ENCODE data around the gene KRTAP19-6. TPM values are rescaled to one million over a fixed set of nuclear protein-coding genes. Genes with fewer than 3 reads are reported as not detected.
"Not testable (repeated sequence)": the region's sequence is repeated elsewhere in the genome, so short reads cannot be mapped to it uniquely, and the experiment has no call there.

The KRTAP19-6 gene, protein sequence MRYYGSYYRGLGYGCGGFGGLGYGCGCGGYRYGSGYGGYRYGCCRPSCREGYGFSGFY
- polyA plus RNA-seq: not detected

DNA sequence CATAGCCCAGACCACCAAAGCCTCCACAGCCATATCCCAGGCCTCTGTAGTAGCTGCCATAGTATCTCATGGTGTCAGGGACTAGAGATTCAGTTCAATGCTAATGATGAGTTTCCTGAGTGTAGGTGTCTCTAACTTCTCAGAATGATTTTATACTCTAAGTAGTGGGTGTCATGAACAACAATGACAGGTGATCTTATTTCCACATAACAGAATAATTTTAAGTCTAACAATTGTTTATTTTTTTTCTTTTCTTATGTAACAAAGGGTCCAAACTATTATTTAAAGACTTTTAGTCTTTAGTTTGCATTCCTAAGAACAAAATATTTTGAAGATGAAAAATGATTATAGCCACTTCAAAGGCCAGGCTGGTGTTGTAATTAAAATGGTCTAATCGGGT, at the start of gene KRTAP19-6:
Gene KRTAP19-6, minus strand, starts transcription at position 101 of the 400 bp plus-strand sequence. Its CDS starts 31 bp downstream, at position 70.
- Mint-ChIP-seq H3K9me3 (peaks cover 0 to 16% (median 2%) of the 10 kb centered on the region in 3 donors), H3K27me3 (no peaks in the 10 kb centered on the region), H3K4me1 (no peaks in the 10 kb centered on the region), H3K27ac (peak within 1 kb of the TSS in 1 of 3 donors; percentile 0), H3K4me3 (no peak within 1 kb of the TSS), H3K36me3 (no peaks in the 10 kb centered on the region)

DNA sequence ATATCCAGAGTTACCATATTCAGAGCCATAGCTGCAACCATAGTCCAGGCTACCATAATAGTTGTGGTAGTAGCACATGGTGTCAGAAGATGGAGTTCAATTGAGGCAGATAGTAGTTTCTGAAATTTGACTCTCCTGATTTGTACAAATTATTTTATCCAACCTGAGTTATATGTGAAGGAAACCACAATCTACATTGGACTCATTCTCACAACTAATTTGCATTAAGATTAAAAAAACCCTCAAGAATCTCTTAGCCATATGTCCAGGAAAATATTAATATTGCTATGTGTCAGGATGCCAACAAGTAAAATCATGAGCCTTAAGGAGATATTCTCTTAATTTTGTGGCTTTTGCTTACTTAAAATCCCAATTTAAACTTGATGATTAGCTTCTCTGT, 48.6 kb upstream of the KRTAP19-6 start, which contains the start of gene KRTAP22-2:
Gene KRTAP22-2, minus strand, starts transcription at position 101 of the 400 bp plus-strand sequence.
- Mint-ChIP-seq H3K4me3 (no peak within 1 kb of the TSS), H3K27me3 (no peaks in the 10 kb centered on the region), H3K36me3 (no peaks in the 10 kb centered on the region), H3K27ac (no peak within 1 kb of the TSS), H3K4me1 (no peaks in the 10 kb centered on the region), H3K9me3 (peaks cover 3 to 7% (median 5%) of the 10 kb centered on the region in 3 donors)

DNA sequence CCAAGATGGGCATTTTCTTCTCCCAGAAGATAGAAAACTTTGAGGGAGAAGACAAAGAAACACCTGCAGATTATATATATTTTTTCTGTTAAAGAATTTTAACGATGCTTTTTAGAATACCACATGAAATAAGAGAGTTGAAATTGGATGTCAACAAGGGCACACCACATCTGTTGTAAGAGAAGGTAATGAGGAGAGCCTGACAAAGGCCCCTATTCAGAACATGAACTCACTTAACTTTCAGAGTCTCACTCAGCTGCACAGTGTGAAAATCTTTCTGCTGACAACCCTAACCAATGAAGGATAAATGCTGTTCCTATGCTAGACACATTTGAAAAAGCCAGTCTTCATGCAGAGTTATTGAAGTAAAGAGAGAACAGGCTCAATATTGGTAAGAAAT, 41.2 kb upstream of the KRTAP19-6 start:
- H3K4me1 Mint-ChIP-seq: no peaks in the 10 kb centered on the region
- no peaks in the 10 kb centered on the region for H3K27me3 Mint-ChIP-seq
- no peak overlapping the region for H3K4me3 Mint-ChIP-seq
- peaks cover 2 to 18% (median 10%) of the 10 kb centered on the region in 3 donors for H3K9me3 Mint-ChIP-seq
- no peaks in the 10 kb centered on the region for H3K36me3 Mint-ChIP-seq
- H3K27ac Mint-ChIP-seq: no peak overlapping the region

DNA sequence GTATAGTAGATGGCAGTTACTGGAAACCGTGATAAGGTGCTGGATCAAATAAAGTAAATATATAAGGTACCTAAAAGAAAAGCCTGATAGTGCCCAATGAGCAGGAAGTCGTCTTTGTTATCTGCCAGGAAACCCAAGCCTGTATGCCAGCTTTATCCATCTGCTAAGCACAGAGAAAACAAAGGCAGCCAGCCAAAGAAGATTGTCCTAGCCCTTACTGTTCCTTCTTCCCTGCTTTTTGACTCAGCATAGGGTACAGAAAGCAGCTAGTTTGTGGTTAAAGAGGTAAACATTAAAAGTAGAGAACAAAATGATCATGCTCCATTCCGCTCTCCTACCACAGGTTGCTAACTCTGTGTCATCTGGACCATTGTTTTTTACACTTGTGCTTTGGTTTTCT, 38.5 kb upstream of the KRTAP19-6 start:
- H3K27ac Mint-ChIP-seq: no peak overlapping the region
- no peaks in the 10 kb centered on the region for H3K27me3 Mint-ChIP-seq
- no peak overlapping the region for H3K4me3 Mint-ChIP-seq
- H3K4me1 Mint-ChIP-seq: no peaks in the 10 kb centered on the region
- H3K36me3 Mint-ChIP-seq: no peaks in the 10 kb centered on the region
- peaks cover 2 to 20% (median 8%) of the 10 kb centered on the region in 3 donors for H3K9me3 Mint-ChIP-seq

DNA sequence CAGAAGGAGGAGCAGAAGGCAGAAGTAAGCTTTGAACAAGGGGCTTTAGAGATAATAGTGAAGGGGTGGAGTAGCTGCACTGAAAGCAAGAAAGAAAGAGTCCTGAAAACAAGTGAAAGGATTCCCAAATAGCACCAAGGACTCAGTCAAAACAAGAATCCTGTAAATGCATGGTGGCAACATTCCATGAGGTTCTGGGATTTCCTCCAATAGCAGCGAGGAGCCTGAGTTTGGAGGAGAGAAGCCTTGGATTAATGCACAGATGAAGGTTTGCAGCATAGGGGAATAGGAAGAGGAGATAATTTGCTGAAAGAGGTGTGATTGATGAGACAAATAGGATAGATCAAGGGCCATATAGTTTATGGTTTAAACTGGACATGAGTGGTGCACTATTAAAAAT, 37.7 kb upstream of the KRTAP19-6 start:
- Mint-ChIP-seq H3K4me1 (no peaks in the 10 kb centered on the region), H3K36me3 (no peaks in the 10 kb centered on the region), H3K4me3 (no peak overlapping the region), H3K27me3 (no peaks in the 10 kb centered on the region), H3K9me3 (peaks cover 2 to 12% (median 2%) of the 10 kb centered on the region in 3 donors), H3K27ac (no peak overlapping the region)

DNA sequence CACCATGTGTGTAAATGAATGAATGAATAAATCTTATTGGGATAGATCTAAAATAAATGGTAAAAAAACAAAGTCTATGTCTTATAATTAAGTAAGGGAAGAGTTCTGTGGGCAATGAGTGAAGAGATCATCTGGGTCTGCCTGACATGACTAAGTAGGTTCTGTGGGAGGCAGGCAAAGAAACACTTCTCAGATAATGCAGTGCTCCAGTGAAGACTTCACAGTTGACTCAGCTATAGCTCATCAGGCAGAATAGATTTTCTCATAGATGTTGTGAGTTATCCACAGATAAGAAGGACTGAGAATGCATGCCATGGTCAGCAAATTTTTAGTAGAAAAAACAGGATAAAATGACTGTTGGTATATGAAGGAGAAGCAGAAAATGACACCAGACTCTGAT, 36.1 kb upstream of the KRTAP19-6 start:
- peaks cover 1 to 7% (median 2%) of the 10 kb centered on the region in 3 donors for H3K9me3 Mint-ChIP-seq
- no peaks in the 10 kb centered on the region for H3K4me1 Mint-ChIP-seq
- H3K27ac Mint-ChIP-seq: no peak overlapping the region
- H3K36me3 Mint-ChIP-seq: no peaks in the 10 kb centered on the region
- no peaks in the 10 kb centered on the region for H3K27me3 Mint-ChIP-seq
- no peak overlapping the region for H3K4me3 Mint-ChIP-seq

DNA sequence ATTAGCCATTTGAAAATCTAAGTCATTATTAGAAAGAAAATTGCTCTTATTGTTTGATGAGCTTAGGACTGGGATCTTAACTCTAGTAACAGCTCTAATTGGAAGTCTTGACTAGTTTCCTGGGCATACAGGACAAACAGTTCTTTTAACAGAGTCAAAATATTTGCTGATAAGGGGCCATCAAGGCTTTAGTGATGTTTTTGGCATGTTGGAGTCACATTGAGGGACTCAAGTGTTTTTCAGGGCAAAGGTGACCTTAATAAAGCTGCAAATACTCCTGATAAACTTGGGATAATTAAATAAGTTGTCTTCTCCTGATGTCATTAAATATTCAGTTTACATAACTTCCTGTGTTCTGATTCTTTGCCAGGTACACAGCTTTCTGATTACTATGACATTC, 26.0 kb upstream of the KRTAP19-6 start:
- Mint-ChIP-seq H3K9me3 (peaks cover 2 to 8% (median 3%) of the 10 kb centered on the region in 3 donors), H3K27ac (no peak overlapping the region), H3K27me3 (no peaks in the 10 kb centered on the region), H3K4me1 (no peaks in the 10 kb centered on the region), H3K4me3 (no peak overlapping the region), H3K36me3 (no peaks in the 10 kb centered on the region)

DNA sequence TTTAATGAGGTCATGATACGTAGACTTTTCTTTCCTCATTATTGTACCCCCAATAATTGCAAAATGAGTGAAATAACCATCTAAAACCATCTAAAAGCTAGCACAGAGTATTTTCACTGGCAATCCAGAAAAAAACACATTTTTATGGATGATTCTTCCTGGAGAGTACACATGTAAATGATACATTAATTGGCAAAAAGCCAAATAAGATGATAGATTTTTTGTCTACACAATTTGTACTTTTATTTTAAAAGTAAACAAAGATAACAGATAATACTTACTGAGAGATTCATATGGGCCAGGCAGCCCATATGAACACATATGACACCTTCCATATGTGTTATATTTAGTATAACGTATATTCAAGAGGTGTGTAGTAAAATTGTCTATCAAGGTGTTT, 22.0 kb upstream of the KRTAP19-6 start:
- Mint-ChIP-seq H3K27ac (no peak overlapping the region), H3K9me3 (peaks cover 2 to 8% (median 3%) of the 10 kb centered on the region in 3 donors), H3K27me3 (no peaks in the 10 kb centered on the region), H3K4me1 (no peaks in the 10 kb centered on the region), H3K36me3 (no peaks in the 10 kb centered on the region), H3K4me3 (no peak overlapping the region)

DNA sequence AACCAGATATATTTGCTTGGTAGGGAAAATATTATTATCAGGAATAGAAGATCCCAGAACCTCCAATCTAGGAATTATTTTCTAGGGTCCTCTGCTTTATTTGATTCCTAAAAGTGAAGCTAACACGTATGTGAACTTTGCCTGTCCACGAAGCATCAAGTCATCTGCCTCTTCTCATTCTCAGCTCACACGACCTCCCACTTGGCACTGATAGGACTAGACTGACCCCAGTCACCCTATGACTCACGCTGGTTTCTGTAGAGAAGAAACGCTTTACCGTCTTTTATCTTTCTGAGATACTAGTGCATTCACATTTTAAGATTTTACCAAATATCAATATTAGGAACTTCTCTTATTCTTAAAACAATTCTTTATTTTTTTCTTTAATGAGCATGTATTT, 21.4 kb upstream of the KRTAP19-6 start:
- H3K9me3 Mint-ChIP-seq: peaks cover 2 to 8% (median 3%) of the 10 kb centered on the region in 3 donors
- no peak overlapping the region for H3K27ac Mint-ChIP-seq
- no peaks in the 10 kb centered on the region for H3K4me1 Mint-ChIP-seq
- no peaks in the 10 kb centered on the region for H3K36me3 Mint-ChIP-seq
- H3K27me3 Mint-ChIP-seq: no peaks in the 10 kb centered on the region
- no peak overlapping the region for H3K4me3 Mint-ChIP-seq

DNA sequence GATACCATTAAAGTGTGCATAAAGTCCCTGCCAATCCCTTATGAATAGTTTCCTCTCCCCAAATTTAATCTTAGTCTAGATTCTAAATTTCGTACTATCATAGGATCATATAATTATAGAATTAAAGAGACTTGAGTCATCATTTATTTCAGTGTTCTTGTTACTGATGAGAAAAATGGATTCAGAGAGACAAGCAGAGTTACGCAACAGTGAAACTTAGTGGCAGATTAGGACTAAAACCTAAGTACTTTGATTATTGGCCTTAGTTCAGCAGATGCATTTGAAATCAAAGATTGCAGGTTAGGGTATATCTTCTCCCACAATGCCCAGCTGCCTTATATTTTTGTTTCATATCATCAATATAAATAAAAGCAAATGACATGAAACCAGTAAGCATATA, 20.3 kb upstream of the KRTAP19-6 start:
- Mint-ChIP-seq H3K36me3 (no peaks in the 10 kb centered on the region), H3K4me3 (no peak overlapping the region), H3K9me3 (peaks cover 2 to 8% (median 6%) of the 10 kb centered on the region in 3 donors), H3K27me3 (no peaks in the 10 kb centered on the region), H3K4me1 (no peaks in the 10 kb centered on the region), H3K27ac (no peak overlapping the region)

DNA sequence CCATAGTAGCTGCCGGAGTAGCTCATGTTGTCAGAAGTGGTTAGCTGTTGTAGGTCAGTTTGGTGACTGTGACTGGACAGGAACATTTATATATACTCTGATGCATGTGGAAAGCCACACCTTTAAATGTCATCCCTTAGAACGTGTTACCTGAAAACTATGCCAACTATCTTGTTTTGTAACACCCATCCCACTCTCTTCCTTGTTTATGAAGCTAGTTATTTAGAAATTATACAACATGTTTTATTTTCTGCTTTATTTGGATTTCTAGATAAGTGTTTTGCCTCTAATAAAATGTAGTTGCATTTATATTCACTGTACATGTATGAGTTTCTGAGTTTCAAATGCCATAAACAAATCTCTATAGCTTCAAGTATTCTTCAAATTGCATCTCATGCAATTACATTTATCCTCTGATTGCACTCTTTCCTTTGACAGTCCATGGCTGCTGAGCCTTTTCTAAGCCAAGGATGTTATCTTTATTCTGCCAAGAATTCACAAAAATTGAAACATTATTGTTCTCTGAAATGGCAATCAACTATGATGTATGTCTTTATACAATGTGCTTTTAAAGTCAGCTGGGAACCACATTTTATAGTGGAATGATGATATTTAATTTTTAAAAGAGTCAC, 19.7 kb upstream of the KRTAP19-6 start, which contains the start of gene KRTAP19-7:
Gene KRTAP19-7, minus strand, starts transcription at position 51 of the 632 bp plus-strand sequence. Its CDS starts 25 bp downstream, at position 26.
- no peak within 1 kb of the TSS for H3K27ac Mint-ChIP-seq
- no peaks in the 10 kb centered on the region for H3K27me3 Mint-ChIP-seq
- H3K36me3 Mint-ChIP-seq: no peaks in the 10 kb centered on the region
- peaks cover 2 to 8% (median 6%) of the 10 kb centered on the region in 3 donors for H3K9me3 Mint-ChIP-seq
- H3K4me3 Mint-ChIP-seq: no peak within 1 kb of the TSS
- H3K4me1 Mint-ChIP-seq: no peaks in the 10 kb centered on the region

DNA sequence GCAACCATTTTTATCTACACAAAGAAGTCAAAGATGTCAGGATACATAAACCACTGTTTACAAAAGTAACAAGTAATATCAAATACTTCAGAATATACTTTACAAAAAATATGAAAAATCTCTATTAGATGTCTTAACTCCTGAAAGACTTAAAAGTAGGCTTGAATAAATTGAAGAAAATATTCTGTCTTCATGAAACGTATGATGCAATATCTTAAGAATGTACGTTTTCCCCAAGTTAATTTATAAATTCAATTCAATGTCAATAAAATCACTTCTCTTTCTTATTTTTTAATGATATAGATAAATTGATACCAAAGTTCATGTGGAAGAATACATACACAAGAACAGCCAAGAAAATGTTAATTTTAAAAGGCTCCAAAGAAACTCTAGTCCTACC, 13.4 kb upstream of the KRTAP19-6 start:
- H3K27ac Mint-ChIP-seq: no peak overlapping the region
- H3K9me3 Mint-ChIP-seq: peaks cover 0 to 16% (median 8%) of the 10 kb centered on the region in 3 donors
- no peak overlapping the region for H3K4me3 Mint-ChIP-seq
- no peaks in the 10 kb centered on the region for H3K27me3 Mint-ChIP-seq
- H3K36me3 Mint-ChIP-seq: no peaks in the 10 kb centered on the region
- no peaks in the 10 kb centered on the region for H3K4me1 Mint-ChIP-seq

DNA sequence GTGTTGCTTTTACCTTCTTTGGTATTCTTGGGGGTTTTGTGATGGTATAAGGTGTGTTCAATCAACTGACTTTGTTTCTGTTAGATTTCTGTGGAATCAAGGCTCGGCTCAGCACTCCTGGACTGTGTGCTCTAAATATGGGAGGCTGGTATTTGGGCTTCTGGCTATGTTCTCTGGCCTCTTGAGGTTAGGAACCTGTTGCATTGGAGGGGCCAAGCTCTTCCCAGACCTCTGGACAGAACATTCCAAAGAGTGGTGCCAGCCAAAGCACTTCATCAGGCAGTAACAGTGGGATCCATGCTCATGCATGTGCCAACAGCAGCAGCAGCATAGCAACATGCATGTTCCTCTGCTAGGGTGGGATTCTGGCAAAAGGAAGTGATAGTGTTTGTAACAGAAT, 11.1 kb upstream of the KRTAP19-6 start:
- Mint-ChIP-seq H3K9me3 (peaks cover 4 to 18% (median 8%) of the 10 kb centered on the region in 3 donors), H3K4me3 (no peak overlapping the region), H3K27me3 (no peaks in the 10 kb centered on the region), H3K4me1 (no peaks in the 10 kb centered on the region), H3K36me3 (no peaks in the 10 kb centered on the region), H3K27ac (no peak overlapping the region)

DNA sequence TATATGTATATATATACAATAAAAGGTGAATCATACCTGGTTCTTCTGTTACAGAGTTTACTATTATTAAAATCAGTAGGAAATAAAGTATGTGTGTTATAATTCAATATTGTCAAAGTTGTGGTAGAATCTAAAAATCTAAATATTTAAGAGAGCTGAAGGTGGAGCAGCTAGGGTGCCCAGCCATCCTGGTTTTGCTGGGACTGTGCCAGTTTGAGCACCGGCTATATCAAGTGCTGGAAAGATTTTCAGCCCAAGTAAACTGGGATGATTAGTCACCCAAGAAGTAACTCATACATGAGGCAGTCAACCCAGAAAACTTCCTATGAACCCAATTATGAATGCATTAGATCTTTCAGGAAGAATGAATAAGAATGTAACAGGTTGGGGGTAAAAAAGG, 22.8 kb downstream of the KRTAP19-6 start:
- H3K36me3 Mint-ChIP-seq: peaks cover 2% of the 10 kb centered on the region
- H3K9me3 Mint-ChIP-seq: peaks cover 0 to 11% (median 4%) of the 10 kb centered on the region in 3 donors
- no peaks in the 10 kb centered on the region for H3K27me3 Mint-ChIP-seq
- peaks cover 0 to 1% (median 0%) of the 10 kb centered on the region in 3 donors for H3K4me1 Mint-ChIP-seq
- no peak overlapping the region for H3K4me3 Mint-ChIP-seq
- no peak overlapping the region for H3K27ac Mint-ChIP-seq

DNA sequence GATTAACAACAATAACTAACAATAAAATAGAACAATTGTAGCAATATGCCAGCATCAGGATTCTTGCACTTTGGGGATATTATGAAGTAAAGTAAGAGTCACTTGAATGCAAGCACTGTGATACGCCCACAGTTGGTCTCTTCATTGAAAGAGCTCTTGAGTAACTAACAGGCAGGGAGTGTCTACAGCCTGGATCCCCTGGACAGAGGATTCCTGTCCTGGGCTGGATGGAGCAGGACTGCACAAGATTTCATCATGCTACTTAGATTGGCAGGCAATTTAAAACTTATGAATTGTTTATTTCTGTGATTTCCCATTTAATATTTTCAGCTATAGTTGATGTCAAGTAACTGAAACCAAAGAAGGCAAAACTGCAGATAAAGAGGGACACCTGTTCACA, 26.0 kb downstream of the KRTAP19-6 start:
- peaks cover 0 to 1% (median 0%) of the 10 kb centered on the region in 3 donors for H3K4me1 Mint-ChIP-seq
- H3K27me3 Mint-ChIP-seq: no peaks in the 10 kb centered on the region
- peaks cover 0 to 8% (median 4%) of the 10 kb centered on the region in 3 donors for H3K9me3 Mint-ChIP-seq
- H3K27ac Mint-ChIP-seq: no peak overlapping the region
- no peak overlapping the region for H3K4me3 Mint-ChIP-seq
- no peaks in the 10 kb centered on the region for H3K36me3 Mint-ChIP-seq

DNA sequence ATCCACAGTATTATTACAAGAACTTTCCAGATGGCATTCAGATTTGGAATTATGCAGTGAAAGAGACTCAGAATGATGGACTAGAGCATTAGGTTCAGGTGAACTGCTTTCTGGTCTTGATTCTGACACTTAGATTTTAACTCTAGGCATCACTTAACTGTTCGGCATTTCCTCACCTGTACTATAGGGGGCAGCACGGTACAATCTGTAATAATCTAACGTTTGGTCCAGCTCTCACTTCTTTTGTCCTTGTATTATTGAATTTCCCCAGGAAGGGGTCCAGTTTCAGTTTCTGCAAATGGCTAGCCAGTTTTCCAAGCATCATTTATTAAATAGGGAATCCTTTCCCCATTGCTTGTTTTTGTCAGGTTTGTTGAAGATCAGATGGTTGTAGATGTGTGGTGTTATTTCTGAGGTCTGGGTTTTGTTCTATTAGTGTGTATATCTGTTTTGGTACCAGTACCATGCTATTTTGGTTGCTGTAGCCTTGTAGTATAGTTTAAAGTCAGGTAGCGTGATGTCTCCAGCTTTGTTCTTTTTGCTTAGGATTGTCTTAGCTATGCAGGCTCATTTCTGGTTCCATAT, 36.0 kb downstream of the KRTAP19-6 start:
- not testable (repeated sequence) for H3K9me3 Mint-ChIP-seq, H3K27ac Mint-ChIP-seq, H3K27me3 Mint-ChIP-seq, H3K4me3 Mint-ChIP-seq, H3K4me1 Mint-ChIP-seq, H3K36me3 Mint-ChIP-seq
